HG03558 (cell line): ENCODE results near the gene MYL12A.
"Not testable (repeated sequence)": the region's sequence is repeated elsewhere in the genome, so short reads cannot be mapped to it uniquely, and the experiment has no call there.

ENCODE experiments used
- ATAC-seq: cut with Tn5 transposase; IDR thresholded peaks from one replicate; pipeline ENCODE4 v1.9.1; 2021; ENCODE audit warnings: moderate number of reproducible peaks; ENCODE audit not compliant: unreplicated experiment; ENCODE audit errors: extremely low read depth

MYL12A gene

GRCh38 chr18:3251963-3252277 lies 4.3 kb downstream of the MYL12A start:
- ATAC-seq = no peak

GRCh38 chr18:3252843-3253242 lies 5.2 kb downstream of the MYL12A start:
- ATAC-seq = no peak

- no peak for ATAC-seq
These were observed 7.1 kb downstream of the MYL12A start for GRCh38 chr18:3254725-3255124.

- no peak for ATAC-seq
These were observed 8.1 kb downstream of the MYL12A start for GRCh38 chr18:3255611-3256165.

GRCh38 chr18:3256693-3257626 lies 9.4 kb downstream of the MYL12A start:
- no peak for ATAC-seq

- no peak for ATAC-seq
These were observed 10.1 kb downstream of the MYL12A start for GRCh38 chr18:3257627-3258120.

- no peak for ATAC-seq
These were observed 13.4 kb downstream of the MYL12A start for GRCh38 chr18:3260995-3261372.

GRCh38 chr18:3261373-3262233 lies 14.0 kb downstream of the MYL12A start, which contains the start of gene MYL12B:
Gene MYL12B (plus strand): TSS chr18:3262133. CDS start chr18:3272899, 10,766 bp downstream.
- ATAC-seq = peak; percentile 76

GRCh38 chr18:3262234-3263131 lies 14.9 kb downstream of the MYL12A start:
- peak; percentile 13 for ATAC-seq

GRCh38 chr18:3263132-3263700 lies 15.6 kb downstream of the MYL12A start:
- ATAC-seq = no peak

GRCh38 chr18:3264362-3264761 lies 16.8 kb downstream of the MYL12A start:
- ATAC-seq = no peak

- ATAC-seq = no peak
These were observed 18.0 kb downstream of the MYL12A start for GRCh38 chr18:3265564-3266033.

GRCh38 chr18:3266062-3266608 lies 18.5 kb downstream of the MYL12A start:
- no peak for ATAC-seq

- ATAC-seq = no peak
These were observed 20.7 kb downstream of the MYL12A start for GRCh38 chr18:3268306-3268705.

- ATAC-seq = no peak
These were observed 21.8 kb downstream of the MYL12A start for GRCh38 chr18:3269241-3269913.

GRCh38 chr18:3269914-3270299 lies 22.3 kb downstream of the MYL12A start:
- ATAC-seq = no peak

GRCh38 chr18:3273042-3273441 lies 25.4 kb downstream of the MYL12A start:
- no peak for ATAC-seq

- not testable (repeated sequence) for ATAC-seq
These were observed 30.1 kb downstream of the MYL12A start for GRCh38 chr18:3277643-3278213.
